Chondrocyte (in vitro differentiated cells): ENCODE data around the gene ECEL1. TPM values are rescaled to one million over a fixed set of nuclear protein-coding genes. Genes with fewer than 3 reads are reported as not detected.
"Not testable (repeated sequence)": the region's sequence is repeated elsewhere in the genome, so short reads cannot be mapped to it uniquely, and the experiment has no call there.

ENCODE experiments used
- DNase-seq: peaks from one replicate; pipeline ENCODE4 v3.0.0; 2021; ENCODE audit warnings: mixed read lengths, low spot score
- H3K27ac Mint-ChIP-seq: one replicate; pipeline ENCODE4 v1.8.0; 2021; ENCODE audit warnings: mild to moderate bottlenecking, moderate library complexity, mixed read lengths; ENCODE audit not compliant: unreplicated experiment
- H3K27me3 Mint-ChIP-seq: 2 replicates; pipeline ENCODE4 v1.8.0; 2021; ENCODE audit warnings: low read depth, mixed read lengths
- H3K36me3 Mint-ChIP-seq: 2 replicates; pipeline ENCODE4 v1.8.0; 2021; ENCODE audit warnings: low read depth, mixed read lengths
- H3K4me1 Mint-ChIP-seq: 2 replicates; pipeline ENCODE4 v1.8.0; 2021; ENCODE audit warnings: low read depth, mild to moderate bottlenecking, mixed read lengths
- H3K4me3 Mint-ChIP-seq: one replicate; pipeline ENCODE4 v1.8.0; 2021; ENCODE audit warnings: mild to moderate bottlenecking, moderate library complexity, mixed read lengths; ENCODE audit not compliant: unreplicated experiment
- H3K9me3 Mint-ChIP-seq: 2 replicates; pipeline ENCODE4 v1.8.0; 2021; ENCODE audit warnings: low read depth, mixed read lengths
- total RNA-seq: library from RNA; stranded (reverse); gene quantifications from 3 replicates; pipeline ENCODE4 v1.2.1, GENCODE V29; 2021
- TF ChIP-seq, protein P1 (sequence below): fragments of 200-600 bp; sonication (generic); IDR thresholded peaks from 2 replicates; pipeline ENCODE4 v1.5.0; 2021; ENCODE audit warnings: antibody characterized with exemption, mild to moderate bottlenecking, moderate library complexity

The ECEL1 gene
- total RNA-seq, 1 donor from 2014 or later: 0.12 TPM

DNA sequence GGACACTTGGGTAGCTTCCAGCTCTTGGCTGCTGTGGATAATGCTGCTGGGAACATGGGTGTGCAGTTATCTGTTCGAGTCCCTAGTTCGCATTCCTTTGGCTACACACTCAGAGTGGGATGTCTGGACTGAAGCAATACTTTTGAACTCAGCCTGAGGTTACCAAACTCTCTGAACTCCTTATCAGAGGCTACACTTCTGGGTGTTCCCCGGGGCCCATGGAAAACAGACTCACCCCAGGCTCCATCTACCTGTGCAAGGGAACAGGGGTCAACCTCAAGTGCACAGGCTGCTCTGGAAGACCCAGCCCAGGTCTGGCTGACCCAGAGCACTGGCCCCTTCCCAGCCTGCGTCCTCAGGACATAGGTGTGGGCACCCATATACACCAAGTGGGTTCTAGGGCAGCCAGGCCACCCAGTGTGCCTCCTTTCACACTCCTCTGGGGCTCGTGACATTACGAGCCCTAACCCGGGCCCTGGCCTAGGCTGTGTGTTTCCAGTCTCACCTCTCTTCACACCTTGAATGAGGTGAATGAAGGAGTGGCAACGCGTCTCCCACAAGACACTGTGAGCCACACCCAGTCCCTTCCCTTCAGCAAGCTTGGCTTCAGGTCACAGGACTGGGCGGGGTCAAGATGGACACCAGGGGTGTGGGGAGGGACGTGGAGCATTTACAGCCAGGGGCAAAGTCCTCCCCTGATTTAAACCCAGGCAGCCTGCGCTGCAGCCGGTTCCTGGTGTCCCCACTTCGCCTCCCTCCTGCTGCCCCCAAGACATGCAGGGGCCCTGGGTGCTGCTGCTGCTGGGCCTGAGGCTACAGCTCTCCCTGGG lies 32.0 kb downstream of the ECEL1 start, which contains the start of gene ALPI:
Gene ALPI, plus strand, starts transcription at position 728 of the 830 bp plus-strand sequence. Its CDS starts 47 bp downstream, at position 775.
- Mint-ChIP-seq H3K9me3 (no peaks in the 10 kb centered on the region), H3K4me1 (peaks cover 10% of the 10 kb centered on the region), H3K4me3 (no peak within 1 kb of the TSS), H3K27me3 (peaks cover 15% of the 10 kb centered on the region), H3K36me3 (no peaks in the 10 kb centered on the region), H3K27ac (no peak within 1 kb of the TSS)
- TF ChIP-seq, protein P1, sequence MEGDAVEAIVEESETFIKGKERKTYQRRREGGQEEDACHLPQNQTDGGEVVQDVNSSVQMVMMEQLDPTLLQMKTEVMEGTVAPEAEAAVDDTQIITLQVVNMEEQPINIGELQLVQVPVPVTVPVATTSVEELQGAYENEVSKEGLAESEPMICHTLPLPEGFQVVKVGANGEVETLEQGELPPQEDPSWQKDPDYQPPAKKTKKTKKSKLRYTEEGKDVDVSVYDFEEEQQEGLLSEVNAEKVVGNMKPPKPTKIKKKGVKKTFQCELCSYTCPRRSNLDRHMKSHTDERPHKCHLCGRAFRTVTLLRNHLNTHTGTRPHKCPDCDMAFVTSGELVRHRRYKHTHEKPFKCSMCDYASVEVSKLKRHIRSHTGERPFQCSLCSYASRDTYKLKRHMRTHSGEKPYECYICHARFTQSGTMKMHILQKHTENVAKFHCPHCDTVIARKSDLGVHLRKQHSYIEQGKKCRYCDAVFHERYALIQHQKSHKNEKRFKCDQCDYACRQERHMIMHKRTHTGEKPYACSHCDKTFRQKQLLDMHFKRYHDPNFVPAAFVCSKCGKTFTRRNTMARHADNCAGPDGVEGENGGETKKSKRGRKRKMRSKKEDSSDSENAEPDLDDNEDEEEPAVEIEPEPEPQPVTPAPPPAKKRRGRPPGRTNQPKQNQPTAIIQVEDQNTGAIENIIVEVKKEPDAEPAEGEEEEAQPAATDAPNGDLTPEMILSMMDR: no peak
- no peak for DNase-seq

GRCh38 chr2:232454630-232455029 lies 33.0 kb downstream of the ECEL1 start:
- Mint-ChIP-seq H3K36me3 (no peaks in the 10 kb centered on the region), H3K9me3 (no peaks in the 10 kb centered on the region), H3K27ac (no peak overlapping the region), H3K4me3 (no peak overlapping the region), H3K27me3 (peaks cover 19% of the 10 kb centered on the region), H3K4me1 (no peaks in the 10 kb centered on the region)
- no peak for DNase-seq
- TF ChIP-seq, protein P1: no peak

- peaks cover 17% of the 10 kb centered on the region for H3K27me3 Mint-ChIP-seq
- H3K4me1 Mint-ChIP-seq, DNase-seq, H3K4me3 Mint-ChIP-seq, H3K27ac Mint-ChIP-seq, H3K9me3 Mint-ChIP-seq, H3K36me3 Mint-ChIP-seq: not testable (repeated sequence)
These were observed 36.0 kb downstream of the ECEL1 start for GRCh38 chr2:232451645-232452044.

- Mint-ChIP-seq H3K27ac (no peak overlapping the region), H3K4me1 (no peaks in the 10 kb centered on the region), H3K36me3 (no peaks in the 10 kb centered on the region), H3K9me3 (no peaks in the 10 kb centered on the region), H3K27me3 (peaks cover 17% of the 10 kb centered on the region), H3K4me3 (no peak overlapping the region)
- TF ChIP-seq, protein P1: no peak
- no peak for DNase-seq
These were observed 37.7 kb downstream of the ECEL1 start for GRCh38 chr2:232449964-232450363.

- no peaks in the 10 kb centered on the region for H3K9me3 Mint-ChIP-seq
- TF ChIP-seq, protein P1: no peak
- no peaks in the 10 kb centered on the region for H3K36me3 Mint-ChIP-seq
- no peaks in the 10 kb centered on the region for H3K4me1 Mint-ChIP-seq
- no peak overlapping the region for H3K4me3 Mint-ChIP-seq
- H3K27ac Mint-ChIP-seq: no peak overlapping the region
- peaks cover 11% of the 10 kb centered on the region for H3K27me3 Mint-ChIP-seq
- no peak for DNase-seq
These were observed 39.3 kb downstream of the ECEL1 start for GRCh38 chr2:232448304-232448690.
